Stimulated activated naive CD8-positive, alpha-beta T cell treated with anti-CD3 and anti-CD28 coated beads, Interleukin-15, amount 100 ng/mL, for 72 hours (primary cell): ENCODE results near the gene SPAG7.

Source experiments
- ATAC-seq: fragments of 150-1000 bp; cut with Tn5 transposase; 2 replicates; pipeline ENCODE4 v1.10.0; 2021; ENCODE audit warnings: mild to moderate bottlenecking, moderate library complexity
- DNase-seq, 2 donors: peaks; one replicate each; pipeline ENCODE4 v3.0.0; 2021 to 2022
- H3K27ac Mint-ChIP-seq, 2 donors: one replicate each; pipeline ENCODE4 v1.8.0; 2022; ENCODE audit warnings: mild to moderate bottlenecking in 2 of 2, mixed read lengths in 2 of 2, moderate library complexity in 2 of 2
- H3K27me3 Mint-ChIP-seq: one replicate; pipeline ENCODE4 v1.8.0; 2022; ENCODE audit warnings: mixed read lengths
- H3K4me1 Mint-ChIP-seq: one replicate; pipeline ENCODE4 v1.8.0; 2022; ENCODE audit warnings: mild to moderate bottlenecking, mixed read lengths
- H3K4me3 Mint-ChIP-seq, 2 donors: one replicate each; pipeline ENCODE4 v1.8.0; 2022; ENCODE audit warnings: mild to moderate bottlenecking in 2 of 2, mixed read lengths in 2 of 2, moderate library complexity in 1 of 2
- H3K9me3 Mint-ChIP-seq, 2 donors: one replicate each; pipeline ENCODE4 v1.8.0; 2022; ENCODE audit warnings: mixed read lengths in 2 of 2

SPAG7 gene, protein sequence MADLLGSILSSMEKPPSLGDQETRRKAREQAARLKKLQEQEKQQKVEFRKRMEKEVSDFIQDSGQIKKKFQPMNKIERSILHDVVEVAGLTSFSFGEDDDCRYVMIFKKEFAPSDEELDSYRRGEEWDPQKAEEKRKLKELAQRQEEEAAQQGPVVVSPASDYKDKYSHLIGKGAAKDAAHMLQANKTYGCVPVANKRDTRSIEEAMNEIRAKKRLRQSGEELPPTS

DNA sequence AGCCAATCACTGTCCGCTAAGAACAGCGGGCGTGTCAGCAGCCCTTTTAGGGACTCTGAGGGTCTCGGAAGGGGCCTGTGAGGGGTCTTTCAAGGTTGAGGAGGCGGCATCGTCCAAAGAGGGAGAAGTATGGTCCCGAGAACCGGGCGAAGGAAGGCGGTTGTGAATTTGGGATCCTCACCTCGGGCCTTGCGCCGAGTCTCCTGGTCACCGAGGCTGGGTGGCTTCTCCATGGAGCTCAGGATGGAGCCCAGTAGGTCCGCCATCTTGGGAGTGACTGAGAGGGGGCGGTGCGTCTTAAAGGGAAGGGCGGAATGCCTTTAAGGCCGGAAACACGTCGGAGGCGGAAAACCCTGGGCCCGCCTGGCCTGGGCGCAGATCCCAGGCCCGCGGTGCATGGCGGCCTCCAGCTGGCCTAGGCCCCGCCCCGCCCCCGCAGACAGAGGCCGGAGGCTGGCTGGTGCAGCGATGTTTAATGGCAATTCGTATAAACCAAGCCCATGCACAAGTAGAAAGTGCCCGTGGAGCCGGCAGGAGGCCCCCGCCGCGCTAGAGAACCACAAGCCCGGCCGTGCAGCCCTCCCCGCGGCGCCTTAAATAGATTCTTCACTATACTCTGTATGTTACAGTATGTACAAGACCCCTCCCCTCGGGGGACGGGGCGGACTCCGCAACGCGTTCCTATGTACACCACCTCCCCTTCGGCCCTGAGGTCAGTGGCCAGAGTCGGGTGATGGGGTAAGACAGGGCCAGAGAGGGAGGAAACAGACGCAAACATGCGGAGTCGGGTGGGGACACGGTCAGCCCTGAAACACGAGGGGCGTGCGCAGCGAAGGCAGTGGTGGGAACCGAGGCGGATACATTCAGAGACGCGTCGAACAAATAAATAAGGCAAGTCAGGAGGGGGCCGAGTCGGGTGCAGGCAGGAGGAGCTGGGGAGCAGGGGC is at the start of gene SPAG7:
SPAG7 (minus strand) TSS at position 279 of the 947 bp plus-strand sequence; CDS start at position 266, 13 bp downstream.
- Mint-ChIP-seq H3K4me3 (no peak within 1 kb of the TSS), H3K4me1 (peaks cover 18% of the 10 kb centered on the region), H3K9me3 (peaks cover 0 to 7% of the 10 kb centered on the region in 2 donors), H3K27ac (peak within 1 kb of the TSS in 1 of 2 donors; percentile 1), H3K27me3 (no peaks in the 10 kb centered on the region)
- DNase-seq, result peak; percentile 95 to 97
- ATAC-seq, result peak; percentile 73

DNA sequence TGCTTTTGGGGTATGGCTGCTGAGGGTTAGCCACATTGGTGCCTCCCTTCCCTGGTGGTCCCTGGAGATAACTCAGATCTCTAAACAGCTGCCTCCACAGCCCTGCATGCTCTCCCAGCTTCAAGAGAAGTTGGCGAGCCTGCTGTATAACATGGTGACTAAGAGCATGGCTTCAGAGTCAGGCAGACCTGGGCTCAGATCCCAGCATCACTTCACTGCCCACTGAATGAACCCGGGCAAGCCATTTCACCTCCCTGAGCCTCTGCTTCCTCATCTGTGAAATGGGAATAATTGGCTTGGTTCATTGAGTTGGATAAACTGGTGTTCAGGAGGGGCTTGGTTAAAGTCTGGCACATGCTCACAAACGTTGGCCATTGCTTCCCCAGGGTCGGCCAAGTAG is 46.7 kb upstream of the SPAG7 start:
- no peak for ATAC-seq
- no peak overlapping the region for H3K4me3 Mint-ChIP-seq
- peak overlapping the region in 1 of 2 donors; percentile 12 for H3K27ac Mint-ChIP-seq
- peaks cover 28% of the 10 kb centered on the region for H3K4me1 Mint-ChIP-seq
- no peaks in the 10 kb centered on the region for H3K27me3 Mint-ChIP-seq
- no peak for DNase-seq
- H3K9me3 Mint-ChIP-seq, result no peaks in the 10 kb centered on the region

DNA sequence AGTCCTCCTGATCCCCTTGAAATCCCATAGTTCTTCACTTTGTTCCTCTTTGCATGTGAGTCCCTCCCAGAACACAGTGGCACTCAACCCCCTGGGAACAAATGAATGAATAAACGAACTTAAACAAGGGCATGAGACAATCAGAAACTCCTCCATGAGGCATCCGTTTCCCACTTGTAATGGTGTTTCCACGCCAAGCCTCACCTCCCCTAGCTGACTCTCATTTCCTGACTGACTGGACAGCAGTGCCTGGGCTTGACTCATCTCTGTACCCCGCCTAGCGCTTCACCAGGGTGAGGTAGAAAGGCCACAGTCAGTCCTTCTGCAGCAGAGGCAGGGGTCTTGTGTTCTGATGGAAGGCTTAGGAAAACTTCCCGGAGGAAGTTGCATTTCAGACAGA is 44.3 kb upstream of the SPAG7 start:
- Mint-ChIP-seq H3K4me1 (peaks cover 18% of the 10 kb centered on the region), H3K9me3 (no peaks in the 10 kb centered on the region), H3K27ac (peak overlapping the region in 1 of 2 donors; percentile 29), H3K4me3 (no peak overlapping the region), H3K27me3 (no peaks in the 10 kb centered on the region)
- DNase-seq (peak in 1 of 2 donors; percentile 37), ATAC-seq (peak; percentile 72)

DNA sequence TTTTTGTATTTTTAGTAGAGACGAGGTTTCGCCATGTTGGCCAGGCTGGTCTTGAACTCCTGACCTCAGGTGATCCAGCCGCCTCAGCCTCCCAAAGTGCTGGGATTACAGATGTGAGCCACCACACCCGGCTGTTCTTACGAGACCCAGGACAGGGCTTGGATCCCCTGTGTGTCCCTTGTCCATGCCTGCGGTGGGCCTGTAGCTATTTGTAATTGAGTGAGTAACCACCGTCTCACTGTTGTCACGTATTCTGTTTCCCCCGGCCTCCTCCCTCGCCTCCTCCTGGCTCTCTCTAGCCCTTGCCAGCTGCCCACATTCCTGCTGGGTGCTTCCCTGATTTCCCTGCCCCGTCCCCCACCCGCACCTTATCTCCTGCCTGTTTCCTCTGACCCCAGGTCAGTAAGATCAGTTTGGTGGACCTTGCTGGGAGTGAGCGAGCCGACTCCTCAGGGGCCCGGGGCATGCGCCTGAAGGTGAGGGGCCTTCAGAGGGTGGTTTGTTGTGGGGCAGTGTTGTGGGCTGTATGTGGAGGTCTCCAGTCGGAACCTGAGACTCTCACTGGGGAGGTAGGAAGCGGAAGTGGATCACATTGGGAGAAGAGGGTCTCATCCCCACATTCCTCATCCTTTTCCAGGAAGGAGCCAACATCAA is 35.7 kb upstream of the SPAG7 start:
- Mint-ChIP-seq H3K4me3 (no peak overlapping the region), H3K4me1 (peaks cover 19% of the 10 kb centered on the region)

GRCh38 chr17:5002121-5002788 is 34.6 kb upstream of the SPAG7 start:
- Mint-ChIP-seq H3K27me3 (no peaks in the 10 kb centered on the region), H3K4me1 (peaks cover 20% of the 10 kb centered on the region), H3K9me3 (no peaks in the 10 kb centered on the region), H3K4me3 (no peak overlapping the region), H3K27ac (no peak overlapping the region)
- DNase-seq (no peak), ATAC-seq (no peak)

More for the DNA sequence above, 35.7 kb upstream of the SPAG7 start:
- Mint-ChIP-seq H3K27me3 (no peaks in the 10 kb centered on the region), H3K27ac (no peak overlapping the region), H3K9me3 (no peaks in the 10 kb centered on the region)
- ATAC-seq (no peak), DNase-seq (no peak)

- H3K4me1 Mint-ChIP-seq, result peaks cover 34% of the 10 kb centered on the region
- H3K4me3 Mint-ChIP-seq, result no peak overlapping the region
Measured at GRCh38 chr17:5000237-5000639, 32.6 kb upstream of the SPAG7 start.

GRCh38 chr17:4999430-5000093 is 31.9 kb upstream of the SPAG7 start:
- no peak overlapping the region for H3K27ac Mint-ChIP-seq
- ATAC-seq (no peak), DNase-seq (no peak)
- H3K27me3 Mint-ChIP-seq, result no peaks in the 10 kb centered on the region
- H3K4me3 Mint-ChIP-seq, result peak overlapping the region; percentile 92
- no peaks in the 10 kb centered on the region for H3K9me3 Mint-ChIP-seq
- peaks cover 39% of the 10 kb centered on the region for H3K4me1 Mint-ChIP-seq

More at GRCh38 chr17:5000237-5000639, 32.6 kb upstream of the SPAG7 start:
- H3K27ac Mint-ChIP-seq, result no peak overlapping the region
- ATAC-seq (no peak), DNase-seq (no peak)
- no peaks in the 10 kb centered on the region for H3K9me3 Mint-ChIP-seq
- H3K27me3 Mint-ChIP-seq, result no peaks in the 10 kb centered on the region

GRCh38 chr17:4998732-4999429 is 31.3 kb upstream of the SPAG7 start:
- ATAC-seq (no peak), DNase-seq (peak in 1 of 2 donors; percentile 21)
- Mint-ChIP-seq H3K27me3 (no peaks in the 10 kb centered on the region), H3K4me1 (peaks cover 39% of the 10 kb centered on the region), H3K27ac (peak overlapping the region; percentile 11 to 90), H3K4me3 (peak overlapping the region; percentile 92), H3K9me3 (no peaks in the 10 kb centered on the region)

- Mint-ChIP-seq H3K4me3 (peak overlapping the region; percentile 92), H3K4me1 (peaks cover 39% of the 10 kb centered on the region), H3K9me3 (no peaks in the 10 kb centered on the region), H3K27ac (peak overlapping the region in 1 of 2 donors; percentile 90), H3K27me3 (no peaks in the 10 kb centered on the region)
- DNase-seq, result no peak
- peak; percentile 28 for ATAC-seq
Measured at GRCh38 chr17:4998027-4998731, 30.6 kb upstream of the SPAG7 start.

DNA sequence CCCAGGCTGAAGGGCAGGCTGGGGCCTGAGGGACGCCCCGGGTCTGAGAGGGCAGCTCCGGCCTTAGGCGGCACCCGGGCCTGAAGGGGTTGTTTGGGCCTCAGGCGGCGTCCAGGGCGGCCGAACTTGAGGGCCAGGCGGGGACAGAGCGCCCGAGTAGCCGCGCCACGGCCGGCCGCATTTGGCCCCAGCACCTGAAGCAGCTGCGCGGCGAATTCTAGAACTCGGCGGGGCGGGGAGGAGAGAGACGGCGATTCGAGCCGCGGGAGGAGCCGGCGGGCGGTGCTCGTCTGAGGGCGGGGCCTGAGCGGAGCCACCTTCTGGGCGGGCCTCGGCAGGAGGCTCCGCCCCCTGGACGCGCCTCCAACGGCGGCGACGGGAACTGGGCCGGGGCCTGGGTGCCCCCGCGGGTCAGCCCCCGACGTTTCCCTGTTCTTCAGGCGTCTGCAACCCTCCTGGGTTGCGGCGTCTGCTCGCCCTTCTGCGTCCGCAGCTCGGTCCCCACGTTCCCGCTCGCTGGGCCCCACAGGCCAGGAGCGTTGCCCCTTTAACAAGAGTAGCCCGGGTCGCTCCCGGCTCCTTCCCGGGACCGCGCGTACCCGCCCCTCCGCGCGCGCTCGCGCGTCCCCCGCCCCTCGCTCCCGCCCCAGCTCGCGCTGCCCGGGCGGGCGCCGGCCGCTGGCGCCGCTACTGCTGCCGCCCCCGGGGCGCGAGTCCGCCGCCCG is 29.8 kb upstream of the SPAG7 start, which contains the start of the genes INCA1 and KIF1C:
INCA1 (minus strand) TSS at position 221 of the 725 bp plus-strand sequence. CDS start 3,085 bp downstream, outside the sequence.
KIF1C (plus strand) TSS at position 649 of the 725 bp plus-strand sequence. CDS start 2,297 bp downstream, outside the sequence.
- ATAC-seq (peak; percentile 92), DNase-seq (peak; percentile 92 to 94)
- Mint-ChIP-seq H3K27me3 (no peaks in the 10 kb centered on the region), H3K27ac (peak within 1 kb of the TSS; percentile 86 to 95), H3K4me1 (peaks cover 39% of the 10 kb centered on the region), H3K4me3 (peak within 1 kb of the TSS; percentile 92), H3K9me3 (no peaks in the 10 kb centered on the region)

- Mint-ChIP-seq H3K27me3 (no peaks in the 10 kb centered on the region), H3K4me1 (peaks cover 38% of the 10 kb centered on the region), H3K27ac (no peak overlapping the region), H3K4me3 (no peak overlapping the region), H3K9me3 (no peaks in the 10 kb centered on the region)
- ATAC-seq (no peak), DNase-seq (no peak)
Measured at GRCh38 chr17:4994081-4994595, 26.5 kb upstream of the SPAG7 start.

GRCh38 chr17:4987767-4988567 is 20.4 kb upstream of the SPAG7 start:
- peak overlapping the region; percentile 93 to 99 for H3K4me3 Mint-ChIP-seq
- H3K27me3 Mint-ChIP-seq, result no peaks in the 10 kb centered on the region
- DNase-seq, result no peak
- H3K27ac Mint-ChIP-seq, result peak overlapping the region; percentile 95 to 97
- peak; percentile 18 for ATAC-seq
- no peaks in the 10 kb centered on the region for H3K9me3 Mint-ChIP-seq
- peaks cover 41% of the 10 kb centered on the region for H3K4me1 Mint-ChIP-seq
